ENCODE results near the gene HBS1L.

Gene HBS1L

GRCh38 chr6:135036731-135037420 is 17.7 kb downstream of the HBS1L start:
- no peak for DNase-seq (ENCODE audit: low spot score)

- no peak for DNase-seq (ENCODE audit: low spot score)
Measured at GRCh38 chr6:135033238-135033637, 21.4 kb downstream of the HBS1L start.

GRCh38 chr6:135030532-135031178 is 24.0 kb downstream of the HBS1L start:
- DNase-seq (ENCODE audit: low spot score) = no peak

- DNase-seq (ENCODE audit: low spot score) = no peak
Measured at GRCh38 chr6:135030056-135030473, 24.6 kb downstream of the HBS1L start.

GRCh38 chr6:135025775-135026174 is 28.8 kb downstream of the HBS1L start:
- DNase-seq (ENCODE audit: low spot score) = no peak

GRCh38 chr6:135025175-135025574 is 29.4 kb downstream of the HBS1L start:
- peak; percentile 62 for DNase-seq (ENCODE audit: low spot score)

DNA sequence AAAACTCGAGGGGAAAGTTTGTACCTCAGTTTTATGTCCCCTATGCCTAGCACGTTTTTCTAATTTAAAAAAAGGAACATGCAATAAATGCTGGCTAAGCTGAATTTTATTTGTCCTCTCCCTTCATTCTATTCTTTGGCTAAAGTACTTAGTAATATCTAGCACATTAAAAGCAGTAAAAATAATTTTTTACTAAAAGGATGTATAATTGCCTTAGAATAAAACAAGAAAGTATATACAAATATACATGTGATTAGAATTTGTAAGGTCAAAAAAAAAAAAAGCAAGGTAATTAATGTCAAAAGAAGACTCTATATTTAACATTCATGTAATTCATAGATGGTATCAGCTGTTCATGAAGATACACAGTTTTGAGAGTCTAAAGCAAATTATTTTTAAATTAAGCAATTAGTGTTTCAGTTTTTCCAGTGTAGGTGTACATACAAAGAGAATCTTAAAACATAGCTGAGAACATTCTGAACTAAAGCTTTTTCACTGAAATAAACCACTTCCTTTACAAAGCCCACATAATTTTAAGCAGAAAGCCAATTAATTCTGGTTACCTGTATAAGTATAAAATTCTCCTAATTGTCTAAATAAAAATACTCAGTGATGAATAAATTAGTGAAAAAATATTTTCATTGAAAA is 32.4 kb downstream of the HBS1L start:
- DNase-seq (ENCODE audit: low spot score) = no peak

GRCh38 chr6:135021310-135022049 is 33.1 kb downstream of the HBS1L start:
- no peak for DNase-seq (ENCODE audit: low spot score)

- no peak for DNase-seq (ENCODE audit: low spot score)
Measured at GRCh38 chr6:135018941-135019340, 35.7 kb downstream of the HBS1L start.

- DNase-seq (ENCODE audit: low spot score) = no peak
Measured at GRCh38 chr6:135018052-135018451, 36.6 kb downstream of the HBS1L start.

GRCh38 chr6:135014353-135014832 is 40.2 kb downstream of the HBS1L start:
- no peak for DNase-seq (ENCODE audit: low spot score)

- no peak for DNase-seq (ENCODE audit: low spot score)
Measured at GRCh38 chr6:135013211-135013610, 41.4 kb downstream of the HBS1L start.

DNA sequence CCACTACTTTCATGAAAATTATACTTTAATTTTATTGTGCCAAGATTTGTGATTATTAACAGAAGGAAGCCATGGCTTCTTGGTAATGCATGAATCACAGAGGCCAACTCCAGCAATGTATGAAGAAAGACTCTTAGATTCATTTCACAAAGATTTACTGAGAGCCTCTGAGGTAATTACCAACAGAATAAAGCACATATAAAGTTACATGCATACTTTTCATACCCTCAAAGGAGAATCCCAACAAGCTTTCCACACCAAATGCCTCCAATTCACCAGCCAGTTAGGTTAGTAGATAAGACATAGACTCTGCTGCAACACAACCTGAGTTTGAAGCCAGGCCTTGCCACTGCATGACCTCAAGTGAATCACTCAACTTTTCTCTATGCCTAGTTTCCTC is 41.9 kb downstream of the HBS1L start:
- no peak for DNase-seq (ENCODE audit: low spot score)

- no peak for DNase-seq (ENCODE audit: low spot score)
Measured at GRCh38 chr6:135012349-135012748, 42.3 kb downstream of the HBS1L start.

- DNase-seq (ENCODE audit: low spot score) = no peak
Measured at GRCh38 chr6:135008941-135009290, 45.7 kb downstream of the HBS1L start.

DNA sequence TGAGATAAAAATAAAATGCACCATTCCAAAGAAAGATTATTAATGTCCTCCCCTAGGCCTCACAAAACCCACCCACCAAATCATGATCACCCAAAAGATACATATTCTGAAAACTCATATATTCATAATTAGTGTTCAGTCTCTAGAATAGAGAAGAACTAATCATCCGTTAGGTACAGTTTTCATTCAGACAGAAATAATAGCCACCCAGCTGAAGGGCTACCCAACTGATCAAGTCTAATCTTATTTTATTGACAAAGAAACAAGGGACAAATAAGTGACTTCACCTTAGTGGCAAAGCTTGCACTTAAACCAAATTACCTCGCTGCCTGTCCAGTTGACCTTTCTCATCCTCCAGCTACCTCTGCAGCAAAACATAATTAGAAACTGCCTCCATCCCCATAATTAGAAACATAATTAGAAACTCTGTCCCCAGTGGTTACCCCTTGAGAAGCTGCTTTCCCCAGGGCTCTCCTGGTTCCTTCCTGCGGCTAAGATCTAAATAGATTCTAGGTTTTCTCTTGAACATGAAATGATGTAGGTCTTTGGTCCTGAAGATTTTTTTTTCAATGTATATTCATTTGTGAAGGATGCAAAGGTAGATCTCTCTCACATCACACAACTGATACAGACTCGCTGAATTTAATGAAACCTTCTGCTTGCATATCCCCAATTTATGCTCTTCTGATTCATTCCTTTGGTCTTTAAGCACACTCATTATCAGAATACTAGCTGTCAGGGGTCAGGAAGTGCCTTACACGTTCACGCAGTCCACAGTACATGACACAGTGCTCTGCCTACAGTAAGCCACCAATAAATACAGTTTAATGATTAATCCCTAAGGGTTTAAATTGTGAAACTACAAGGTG is 46.3 kb downstream of the HBS1L start:
- no peak for DNase-seq (ENCODE audit: low spot score)

DNA sequence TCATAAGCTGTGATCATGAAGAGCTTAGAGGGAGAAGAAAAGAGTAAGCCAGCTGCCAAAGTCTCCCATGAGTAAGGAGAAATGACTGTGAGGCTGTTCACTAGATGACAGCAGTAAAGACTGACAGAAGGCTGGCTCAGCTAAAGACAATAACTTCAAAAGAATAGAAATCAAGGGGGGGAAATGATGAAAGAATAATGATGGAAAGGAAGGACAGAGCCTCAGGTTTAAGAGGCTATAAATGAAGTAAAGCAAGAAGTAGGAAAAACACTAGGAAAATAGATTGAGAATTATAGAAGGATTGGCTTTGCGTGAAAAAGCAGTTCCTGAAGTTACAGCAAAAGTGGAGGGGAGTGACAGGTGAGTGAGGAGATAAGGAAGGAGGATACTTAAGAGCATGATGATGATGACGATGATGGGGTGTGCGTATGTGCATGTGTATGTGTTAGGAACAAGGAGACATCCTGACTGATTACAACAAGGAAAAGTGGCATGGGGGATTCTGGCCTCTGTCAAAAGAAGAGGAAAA is 48.2 kb downstream of the HBS1L start:
- DNase-seq (ENCODE audit: low spot score) = peak; percentile 53

- DNase-seq (ENCODE audit: low spot score) = no peak
Measured at GRCh38 chr6:135004399-135004798, 50.2 kb downstream of the HBS1L start.

DNA sequence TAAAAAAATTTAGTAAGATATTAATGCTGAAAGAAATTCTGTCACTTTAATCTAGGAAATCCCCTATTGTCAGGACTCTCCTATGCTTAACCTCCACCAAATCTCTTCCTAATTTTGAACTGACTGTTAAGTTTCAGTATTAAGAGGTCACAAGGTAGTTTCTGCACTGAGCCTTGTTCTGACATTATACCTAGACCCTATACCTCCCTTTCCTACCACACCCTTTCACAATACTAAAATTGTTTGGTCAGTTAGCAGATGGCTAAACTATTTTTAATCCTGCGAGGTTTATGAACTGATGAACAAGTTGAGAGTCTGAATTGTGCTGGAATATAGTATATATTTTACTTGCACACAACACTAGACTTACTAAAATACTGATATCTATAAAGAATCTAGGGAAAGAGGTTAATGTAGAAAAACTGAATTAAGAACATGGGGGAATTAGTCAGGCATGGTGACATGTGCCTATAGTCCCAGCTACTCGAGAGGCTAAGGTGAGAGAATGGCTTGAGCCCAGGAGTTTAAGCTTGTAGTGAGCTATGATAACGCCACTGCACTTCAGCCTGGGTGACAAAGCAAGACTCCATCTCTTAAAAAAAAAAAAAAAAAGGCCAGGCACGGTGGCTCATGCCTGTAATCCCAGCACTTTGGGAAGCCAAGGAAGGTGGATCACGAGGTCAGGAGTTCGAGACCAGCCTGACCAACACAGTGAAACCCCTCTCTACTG is 51.5 kb downstream of the HBS1L start:
- no peak for DNase-seq (ENCODE audit: low spot score)

- DNase-seq (ENCODE audit: low spot score) = peak; percentile 33
Measured at GRCh38 chr6:135002229-135002844, 52.3 kb downstream of the HBS1L start.
